IPS DF 4.7 (cell line): ENCODE data around the gene ECM1.

ENCODE experiments used
- DNase-seq: peaks from one replicate; pipeline ENCODE4 v3.0.0-alpha.2; 2013; ENCODE audit warnings: low spot score; ENCODE audit errors: extremely low read depth

The ECM1 gene

DNA sequence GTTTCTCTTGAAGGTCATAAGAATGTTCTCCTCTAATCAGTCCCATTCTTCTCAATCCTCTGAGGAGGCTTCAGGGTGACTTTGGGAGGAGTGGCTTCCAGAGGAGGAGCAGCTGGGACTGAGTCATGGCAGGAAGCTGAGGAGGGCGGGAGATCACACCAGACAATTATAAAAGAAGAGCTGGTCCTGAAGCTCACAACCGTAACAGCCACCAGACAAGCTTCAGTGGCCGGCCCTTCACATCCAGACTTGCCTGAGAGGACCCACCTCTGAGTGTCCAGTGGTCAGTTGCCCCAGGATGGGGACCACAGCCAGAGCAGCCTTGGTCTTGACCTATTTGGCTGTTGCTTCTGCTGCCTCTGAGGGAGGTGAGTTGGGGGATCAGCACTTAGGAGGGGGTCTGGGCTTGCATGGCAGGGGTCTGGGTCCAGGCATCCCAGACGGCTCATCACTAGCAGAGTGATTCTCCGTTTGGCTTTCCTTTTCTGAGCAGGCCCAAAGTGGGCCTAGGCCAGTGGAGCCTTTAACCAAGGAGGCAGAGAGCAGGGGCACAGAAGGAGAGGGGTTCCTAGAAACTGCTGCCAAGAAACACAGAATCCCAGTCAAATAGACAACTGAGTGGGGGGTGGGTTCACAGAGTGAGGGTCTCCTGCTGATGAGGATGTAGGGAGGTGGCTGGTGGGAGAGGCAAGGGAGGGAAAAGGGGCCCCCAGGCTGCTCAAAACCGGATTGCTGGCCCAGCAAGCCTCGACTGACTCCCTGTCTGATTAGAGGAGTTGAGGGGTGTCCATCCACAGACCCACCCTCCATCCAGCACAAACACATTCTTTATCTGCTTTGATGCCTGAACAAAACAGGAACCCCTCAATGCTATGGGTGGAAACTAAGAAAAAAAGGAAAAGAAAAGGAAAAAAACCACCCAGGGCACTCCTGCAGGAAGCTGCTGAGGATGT lies at the start of gene ECM1:
Gene ECM1 (plus strand): TSS at position 198 of the 953 bp plus-strand sequence. CDS start 101 bp downstream, at position 299.
- no peak for DNase-seq

GRCh38 chr1:150464422-150464826 lies 43.5 kb upstream of the ECM1 start:
- DNase-seq: peak; percentile 28

GRCh38 chr1:150466964-150467363 lies 40.9 kb upstream of the ECM1 start:
- DNase-seq: no peak

GRCh38 chr1:150469291-150469690 lies 38.6 kb upstream of the ECM1 start:
- no peak for DNase-seq

DNA sequence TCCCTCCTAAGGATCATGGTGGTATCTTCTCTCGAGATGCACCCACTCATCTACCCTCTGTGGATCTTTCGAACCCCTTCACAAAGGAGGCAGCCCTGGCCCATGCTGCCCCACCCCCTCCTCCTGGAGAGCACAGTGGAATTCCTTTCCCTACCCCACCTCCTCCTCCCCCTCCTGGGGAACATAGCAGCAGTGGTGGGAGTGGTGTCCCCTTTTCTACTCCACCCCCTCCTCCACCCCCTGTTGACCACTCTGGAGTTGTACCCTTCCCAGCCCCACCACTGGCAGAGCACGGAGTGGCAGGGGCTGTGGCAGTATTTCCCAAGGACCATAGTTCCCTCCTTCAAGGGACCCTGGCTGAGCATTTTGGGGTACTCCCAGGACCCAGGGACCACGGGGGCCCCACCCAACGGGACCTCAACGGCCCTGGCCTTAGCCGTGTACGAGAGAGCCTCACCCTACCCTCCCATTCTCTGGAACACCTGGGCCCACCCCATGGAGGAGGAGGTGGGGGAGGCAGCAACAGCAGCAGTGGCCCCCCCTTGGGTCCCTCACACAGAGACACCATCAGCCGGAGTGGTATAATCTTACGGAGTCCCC lies 35.2 kb upstream of the ECM1 start:
- DNase-seq: no peak

- no peak for DNase-seq
Measured at GRCh38 chr1:150473659-150474058, 34.2 kb upstream of the ECM1 start.

GRCh38 chr1:150474869-150475268 lies 33.0 kb upstream of the ECM1 start:
- DNase-seq: no peak

DNA sequence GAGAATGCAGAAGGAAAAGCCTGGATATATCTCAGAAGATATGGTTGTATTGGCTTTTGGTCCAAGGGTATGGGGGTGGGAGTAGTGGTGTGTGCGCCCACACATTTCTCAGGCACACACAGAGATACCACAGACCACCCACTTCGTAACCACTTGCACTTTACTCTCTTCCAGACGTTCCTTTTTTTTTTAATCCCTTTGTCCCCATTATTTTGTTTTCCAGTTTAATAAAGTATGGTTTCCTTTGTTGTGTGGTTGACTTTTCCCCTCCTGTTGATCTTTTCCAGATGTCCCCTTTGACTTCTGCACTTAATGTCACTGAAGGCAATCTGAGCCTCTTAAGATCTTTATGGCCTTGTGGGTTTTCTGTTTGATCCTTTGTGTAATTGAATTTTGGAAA lies 31.2 kb upstream of the ECM1 start:
- no peak for DNase-seq

GRCh38 chr1:150477320-150477719 lies 30.6 kb upstream of the ECM1 start:
- no peak for DNase-seq

- DNase-seq: no peak
Measured at GRCh38 chr1:150477733-150478132, 30.2 kb upstream of the ECM1 start.

GRCh38 chr1:150479370-150479769 lies 28.5 kb upstream of the ECM1 start:
- no peak for DNase-seq

DNA sequence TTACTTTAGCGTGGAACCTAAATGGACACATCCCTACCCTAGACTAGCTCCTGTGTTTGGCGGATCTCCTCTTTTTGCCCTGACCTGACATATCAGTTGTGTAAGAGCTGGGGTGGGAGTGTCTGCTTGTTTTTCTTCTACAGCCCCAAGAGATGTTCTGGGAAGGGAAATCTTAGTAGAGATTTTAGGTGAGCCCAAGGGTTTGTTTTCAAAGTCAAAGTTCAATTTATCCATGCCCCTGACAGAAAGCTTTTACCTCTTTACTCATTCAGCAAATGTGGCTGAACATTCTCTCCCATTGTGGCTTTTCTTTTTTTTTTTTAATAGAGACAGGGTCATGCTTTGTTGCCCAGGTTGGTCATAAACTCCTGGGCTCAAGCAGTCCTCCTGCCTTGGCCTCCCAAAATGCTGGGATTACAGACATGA lies 28.0 kb upstream of the ECM1 start:
- no peak for DNase-seq

DNA sequence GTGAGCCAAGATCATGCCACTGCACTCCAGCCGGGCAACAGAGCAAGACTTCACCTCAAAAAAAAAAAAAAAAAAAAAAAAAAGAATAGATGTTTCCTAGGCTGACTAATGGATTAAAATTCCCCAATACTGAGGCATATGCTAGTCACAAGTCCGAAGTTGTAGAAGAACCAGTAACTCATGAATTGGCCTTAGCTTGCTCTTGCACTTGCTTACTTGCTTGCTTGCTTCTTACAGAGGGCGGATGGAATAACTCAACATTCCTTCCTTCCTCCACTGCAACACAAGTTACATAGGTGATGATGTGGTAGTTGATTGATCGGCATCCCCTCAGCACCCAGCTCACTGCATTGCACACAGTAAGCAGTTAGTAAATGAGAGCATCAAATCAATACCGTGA lies 23.5 kb upstream of the ECM1 start:
- no peak for DNase-seq

GRCh38 chr1:150484861-150485260 lies 23.0 kb upstream of the ECM1 start:
- no peak for DNase-seq

DNA sequence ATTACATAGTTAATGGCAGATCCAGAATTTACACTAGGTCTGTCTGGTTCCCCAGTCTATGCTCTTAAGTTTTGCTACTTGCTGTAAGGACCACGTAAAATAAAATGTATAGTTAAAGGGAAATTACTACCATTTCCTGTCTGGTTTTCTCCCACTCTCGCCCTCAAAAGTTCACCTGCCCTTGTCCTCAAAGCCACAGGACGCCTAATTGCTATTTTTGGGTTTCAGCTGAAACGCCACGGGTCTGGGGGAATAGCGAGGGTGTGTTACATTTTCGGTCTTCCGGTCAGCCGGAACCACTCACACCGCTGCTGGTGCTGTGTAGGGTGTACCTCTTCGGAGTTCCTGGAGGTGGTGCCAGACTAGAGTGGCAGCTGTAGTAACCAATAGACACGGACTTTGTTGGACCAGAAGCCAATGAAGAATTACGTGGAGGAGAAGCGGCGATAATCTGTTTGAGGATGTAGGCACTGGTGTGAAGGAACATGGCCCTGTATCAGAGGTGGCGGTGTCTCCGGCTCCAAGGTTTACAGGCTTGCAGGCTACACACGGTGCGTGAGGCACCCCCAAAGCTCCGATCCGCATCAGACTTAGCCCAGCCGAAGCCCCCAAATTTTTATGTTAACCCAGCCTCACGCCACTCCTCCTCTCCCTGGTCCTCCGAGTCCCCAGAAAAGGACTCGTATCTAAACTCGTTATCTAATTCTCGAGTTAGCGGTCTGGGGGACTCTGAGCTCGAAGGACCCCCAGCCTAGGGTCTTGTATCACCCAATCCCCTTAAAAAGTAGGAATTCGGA lies 20.7 kb upstream of the ECM1 start, which contains the start of gene TARS2:
Gene TARS2 (plus strand): TSS at position 454 of the 797 bp plus-strand sequence. CDS start 32 bp downstream, at position 486.
- peak; percentile 99 for DNase-seq

GRCh38 chr1:150487763-150488115 lies 20.2 kb upstream of the ECM1 start:
- no peak for DNase-seq

DNA sequence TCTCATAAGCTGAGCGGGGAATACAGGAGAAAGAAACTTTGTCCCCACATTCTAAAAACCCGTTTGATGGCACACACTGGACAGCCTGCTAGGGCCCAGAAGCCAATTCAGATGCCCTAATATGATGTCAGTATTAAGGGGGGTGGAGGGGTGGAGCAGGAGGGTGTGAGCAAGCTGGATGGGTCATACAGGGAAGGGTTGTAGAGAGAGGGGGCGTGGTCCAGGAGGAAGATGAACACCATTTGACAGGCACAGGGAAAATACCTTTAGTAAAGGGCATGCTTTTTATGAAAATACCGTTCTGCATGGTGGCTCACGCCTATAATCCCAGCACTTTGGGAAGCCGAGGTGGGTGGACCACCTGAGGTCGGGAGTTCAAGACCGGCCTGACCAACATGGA lies 14.7 kb upstream of the ECM1 start:
- no peak for DNase-seq

DNA sequence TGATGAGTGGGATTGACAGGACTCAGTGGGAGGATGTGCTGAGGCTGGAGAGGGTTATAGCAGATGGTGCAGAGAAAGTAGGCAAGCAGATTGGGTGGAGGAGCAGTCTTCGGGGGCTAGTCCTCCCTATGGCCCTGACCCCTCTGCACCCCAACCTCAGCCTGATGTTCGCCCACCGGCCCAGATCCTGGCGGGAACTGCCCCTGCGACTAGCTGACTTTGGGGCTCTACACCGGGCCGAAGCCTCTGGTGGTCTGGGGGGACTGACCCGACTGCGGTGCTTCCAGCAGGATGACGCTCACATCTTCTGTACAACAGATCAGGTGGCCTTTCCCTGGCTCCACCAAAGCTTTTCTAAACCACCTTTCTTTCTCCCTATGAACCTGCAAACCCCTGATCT lies 9.6 kb upstream of the ECM1 start:
- DNase-seq: no peak

- DNase-seq: no peak
Measured at GRCh38 chr1:150505431-150505830, 2.5 kb upstream of the ECM1 start.

DNA sequence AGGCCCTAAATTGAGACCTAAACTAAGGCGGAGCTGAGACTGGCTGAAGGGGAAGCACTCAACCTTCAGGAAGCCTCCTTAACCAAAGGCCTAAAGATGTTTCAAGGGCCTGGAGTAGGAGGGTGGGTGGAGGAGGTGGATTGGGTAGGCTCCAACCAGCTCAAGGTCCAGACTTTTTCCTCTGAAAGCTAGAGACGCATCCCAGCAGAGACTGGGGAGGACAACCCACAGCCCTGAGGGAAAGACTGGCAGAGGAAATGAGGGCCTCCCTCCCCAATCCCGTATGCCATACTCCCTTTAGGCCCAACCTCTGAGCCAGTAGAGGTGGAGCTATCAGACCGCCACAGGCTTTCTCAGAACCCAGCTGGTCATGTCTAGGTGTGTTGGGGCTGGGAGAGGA lies 1.1 kb downstream of the ECM1 start:
- no peak for DNase-seq

DNA sequence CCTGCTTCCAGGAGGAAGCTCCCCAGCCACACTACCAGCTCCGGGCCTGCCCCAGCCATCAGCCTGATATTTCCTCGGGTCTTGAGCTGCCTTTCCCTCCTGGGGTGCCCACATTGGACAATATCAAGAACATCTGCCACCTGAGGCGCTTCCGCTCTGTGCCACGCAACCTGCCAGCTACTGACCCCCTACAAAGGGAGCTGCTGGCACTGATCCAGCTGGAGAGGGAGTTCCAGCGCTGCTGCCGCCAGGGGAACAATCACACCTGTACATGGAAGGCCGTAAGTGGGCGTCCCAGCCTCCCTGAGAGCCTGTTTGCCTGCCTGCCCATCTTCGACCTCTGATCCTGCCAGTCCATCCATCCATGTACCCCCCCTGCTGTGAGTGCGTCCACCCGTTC lies 3.6 kb downstream of the ECM1 start:
- DNase-seq: no peak
